ENCODE measurements around the gene PSTPIP2.
A peak's percentile ranks its signal among the peaks of the same experiment; 100 is the strongest.
"Not testable (repeated sequence)": the region's sequence is repeated elsewhere in the genome, so short reads cannot be mapped to it uniquely, and the experiment has no call there.

Gene PSTPIP2

GRCh38 chr18:46095532-46095931 is 23.5 kb upstream of the PSTPIP2 start:
- Histone ChIP-seq H3K36me3 (ENCODE audit: insufficient read depth, low read length) (peaks cover 28% of the 10 kb centered on the region), H3K4me2 (ENCODE audit: low read length) (peak overlapping the region; percentile 87), H3K9ac (ENCODE audit: low read depth, low read length) (no peak overlapping the region), H3K4me3 (ENCODE audit: low read length) (no peak overlapping the region), H3K27me3 (ENCODE audit: control insufficient read depth, insufficient read depth, low read length) (no peaks in the 10 kb centered on the region), H3K4me1 (ENCODE audit: control insufficient read depth, insufficient read depth, low read length) (peaks cover 9% of the 10 kb centered on the region), H3K9me3 (replicated peaks; ENCODE audit: low read length) (no peaks in the 10 kb centered on the region)

- peaks cover 82% of the 10 kb centered on the region for H3K36me3 ChIP-seq (ENCODE audit: insufficient read depth, low read length)
- not testable (repeated sequence) for H3K9ac ChIP-seq (ENCODE audit: low read depth, low read length)
These were observed 16.4 kb upstream of the PSTPIP2 start for GRCh38 chr18:46088501-46088900.

DNA sequence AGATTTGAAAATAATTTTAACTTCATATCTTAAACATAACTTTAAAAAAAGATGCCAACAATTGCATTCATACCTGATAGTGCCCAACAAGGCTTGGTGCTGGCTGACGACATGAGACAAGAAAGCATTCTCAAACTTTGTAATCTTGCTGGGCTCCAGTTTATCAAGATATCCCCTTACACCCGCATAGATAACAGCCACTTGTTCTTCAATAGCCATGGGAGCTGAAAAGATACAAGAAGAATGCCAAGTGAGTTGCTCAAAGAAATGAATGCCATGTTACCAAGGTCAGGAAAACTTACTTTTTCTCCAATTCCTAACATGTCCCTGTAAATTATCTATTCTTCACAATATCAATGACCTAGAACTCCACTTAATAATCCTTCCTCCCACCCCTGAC is 12.4 kb upstream of the PSTPIP2 start:
- no peak overlapping the region for H3K9ac ChIP-seq (ENCODE audit: low read depth, low read length)
- no peaks in the 10 kb centered on the region for H3K27me3 ChIP-seq (ENCODE audit: control insufficient read depth, insufficient read depth, low read length)
- H3K9me3 ChIP-seq (replicated peaks; ENCODE audit: low read length) = no peaks in the 10 kb centered on the region
- H3K4me2 ChIP-seq (ENCODE audit: low read length) = no peak overlapping the region
- H3K4me3 ChIP-seq (ENCODE audit: low read length) = no peak overlapping the region
- H3K36me3 ChIP-seq (ENCODE audit: insufficient read depth, low read length) = peaks cover 84% of the 10 kb centered on the region
- H3K4me1 ChIP-seq (ENCODE audit: control insufficient read depth, insufficient read depth, low read length) = no peaks in the 10 kb centered on the region

More at GRCh38 chr18:46088501-46088900, 16.4 kb upstream of the PSTPIP2 start:
- not testable (repeated sequence) for H3K27me3 ChIP-seq (ENCODE audit: control insufficient read depth, insufficient read depth, low read length); H3K4me1 ChIP-seq (ENCODE audit: control insufficient read depth, insufficient read depth, low read length); H3K4me2 ChIP-seq (ENCODE audit: low read length); H3K9me3 ChIP-seq (replicated peaks; ENCODE audit: low read length); H3K4me3 ChIP-seq (ENCODE audit: low read length)

DNA sequence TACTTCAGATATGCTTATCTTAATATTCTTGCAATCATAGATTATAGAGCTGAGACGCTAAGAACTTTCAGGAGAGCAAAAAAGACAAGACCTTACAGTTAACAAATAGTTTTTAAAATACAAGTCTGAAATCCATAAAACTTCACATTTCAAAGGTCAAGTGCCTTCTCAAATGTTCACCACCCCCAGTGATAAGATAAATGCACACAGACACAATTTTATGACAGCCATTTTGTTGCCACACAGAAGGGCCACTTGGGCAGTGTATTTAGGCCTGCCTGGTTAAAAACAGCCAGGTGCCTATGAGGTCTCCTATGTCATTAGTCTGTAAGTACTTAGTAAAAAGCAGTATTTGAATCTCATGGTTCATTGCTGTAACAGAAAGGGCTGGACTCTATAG is 8.1 kb upstream of the PSTPIP2 start:
- Histone ChIP-seq H3K9me3 (replicated peaks; ENCODE audit: low read length) (no peaks in the 10 kb centered on the region), H3K36me3 (ENCODE audit: insufficient read depth, low read length) (peaks cover 62% of the 10 kb centered on the region), H3K4me1 (ENCODE audit: control insufficient read depth, insufficient read depth, low read length) (no peaks in the 10 kb centered on the region), H3K4me2 (ENCODE audit: low read length) (no peak overlapping the region), H3K9ac (ENCODE audit: low read depth, low read length) (no peak overlapping the region), H3K4me3 (ENCODE audit: low read length) (no peak overlapping the region), H3K27me3 (ENCODE audit: control insufficient read depth, insufficient read depth, low read length) (no peaks in the 10 kb centered on the region)

DNA sequence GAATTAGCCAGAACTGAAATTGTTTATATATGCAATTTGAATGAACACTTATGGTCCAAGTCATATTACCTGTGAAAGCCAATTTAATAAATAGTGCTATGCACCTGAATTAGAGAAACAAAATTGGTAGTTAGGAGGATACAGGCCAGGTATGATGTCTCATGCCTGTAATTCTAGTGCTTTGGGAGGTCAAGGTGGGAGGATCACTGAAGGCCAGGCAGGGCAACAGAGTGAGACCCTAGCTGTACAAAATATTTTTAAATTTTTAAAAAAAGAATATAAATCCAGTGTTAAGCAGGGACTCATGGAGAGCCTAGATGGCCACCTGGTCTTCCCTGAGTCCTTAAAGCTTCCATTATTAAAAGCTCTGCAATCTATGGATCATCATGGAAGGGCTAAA is 7.3 kb upstream of the PSTPIP2 start:
- Histone ChIP-seq H3K36me3 (ENCODE audit: insufficient read depth, low read length) (peaks cover 55% of the 10 kb centered on the region), H3K9me3 (replicated peaks; ENCODE audit: low read length) (no peaks in the 10 kb centered on the region), H3K9ac (ENCODE audit: low read depth, low read length) (no peak overlapping the region), H3K4me1 (ENCODE audit: control insufficient read depth, insufficient read depth, low read length) (no peaks in the 10 kb centered on the region), H3K4me2 (ENCODE audit: low read length) (no peak overlapping the region), H3K4me3 (ENCODE audit: low read length) (no peak overlapping the region), H3K27me3 (ENCODE audit: control insufficient read depth, insufficient read depth, low read length) (no peaks in the 10 kb centered on the region)

DNA sequence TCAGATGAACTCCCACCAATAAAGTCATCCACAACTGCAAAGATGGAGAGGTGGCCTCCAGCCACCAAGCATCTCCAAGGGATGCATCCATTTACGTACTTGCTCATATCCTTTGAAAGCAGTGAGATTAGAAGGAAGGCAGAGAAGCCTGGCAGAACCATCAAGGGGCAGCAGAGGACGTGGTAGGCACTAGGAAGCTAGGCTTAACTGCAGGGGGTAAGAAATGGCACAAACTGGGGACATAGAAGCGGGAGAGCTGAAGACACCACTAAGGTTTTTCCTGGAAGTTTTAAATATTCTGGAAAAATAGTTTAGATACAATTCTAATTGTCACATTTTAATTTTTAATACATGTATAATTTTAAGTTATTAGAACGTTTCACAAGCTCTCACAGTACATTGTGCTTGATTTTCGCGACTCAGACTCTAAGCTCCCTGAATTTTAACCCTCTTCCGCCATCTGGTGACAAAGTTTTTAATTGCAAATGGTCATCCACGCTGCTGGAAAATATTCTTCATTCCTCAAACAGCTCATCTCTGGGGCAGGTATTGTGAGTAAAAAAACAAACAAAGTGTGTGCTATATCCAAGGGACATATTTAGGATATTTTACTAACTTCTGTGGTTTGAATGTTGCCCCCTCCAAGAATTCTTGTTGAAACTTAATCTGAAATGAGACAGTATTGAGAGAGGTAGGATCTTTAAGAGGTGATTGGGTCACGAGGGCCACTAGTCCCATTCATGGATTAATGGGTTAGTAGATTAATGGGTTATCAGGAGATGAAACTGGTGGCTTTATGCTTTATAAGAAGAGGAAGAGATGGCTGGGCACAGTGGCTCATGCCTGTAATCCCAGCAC is 1.6 kb upstream of the PSTPIP2 start:
- Histone ChIP-seq H3K4me3 (ENCODE audit: low read length) (no peak overlapping the region), H3K27me3 (ENCODE audit: control insufficient read depth, insufficient read depth, low read length) (no peaks in the 10 kb centered on the region), H3K9me3 (replicated peaks; ENCODE audit: low read length) (no peaks in the 10 kb centered on the region), H3K4me1 (ENCODE audit: control insufficient read depth, insufficient read depth, low read length) (peaks cover 18% of the 10 kb centered on the region), H3K4me2 (ENCODE audit: low read length) (peak overlapping the region; percentile 13), H3K36me3 (ENCODE audit: insufficient read depth, low read length) (peaks cover 10% of the 10 kb centered on the region), H3K9ac (ENCODE audit: low read depth, low read length) (no peak overlapping the region)

DNA sequence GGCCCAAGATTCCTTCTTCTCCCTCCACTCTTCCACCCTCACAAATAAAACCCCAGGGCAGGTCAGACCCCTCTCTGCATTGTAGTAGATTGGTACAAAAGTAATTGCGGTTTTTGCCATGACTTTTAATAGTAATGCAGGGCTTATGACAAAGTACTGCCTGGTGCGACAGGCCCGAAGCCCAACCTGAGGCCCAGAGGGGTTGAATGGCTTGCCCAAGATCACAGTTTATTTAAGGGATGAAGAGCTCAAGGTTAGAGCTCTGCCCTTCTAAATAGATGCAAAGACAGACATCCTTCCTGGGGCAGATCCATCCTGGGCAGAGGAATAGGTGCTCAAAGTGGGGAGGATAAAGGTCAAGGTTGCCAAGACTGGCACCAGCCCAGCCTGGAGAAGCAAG is 899 bp upstream of the PSTPIP2 start:
- Histone ChIP-seq H3K9ac (ENCODE audit: low read depth, low read length) (no peak overlapping the region), H3K36me3 (ENCODE audit: insufficient read depth, low read length) (peaks cover 8% of the 10 kb centered on the region), H3K4me3 (ENCODE audit: low read length) (no peak overlapping the region), H3K9me3 (replicated peaks; ENCODE audit: low read length) (no peaks in the 10 kb centered on the region), H3K4me1 (ENCODE audit: control insufficient read depth, insufficient read depth, low read length) (peaks cover 18% of the 10 kb centered on the region), H3K4me2 (ENCODE audit: low read length) (no peak overlapping the region), H3K27me3 (ENCODE audit: control insufficient read depth, insufficient read depth, low read length) (no peaks in the 10 kb centered on the region)

GRCh38 chr18:46072376-46072867 is 362 bp upstream of the PSTPIP2 start:
- Histone ChIP-seq H3K9me3 (replicated peaks; ENCODE audit: low read length) (no peaks in the 10 kb centered on the region), H3K9ac (ENCODE audit: low read depth, low read length) (peak overlapping the region; percentile 82), H3K36me3 (ENCODE audit: insufficient read depth, low read length) (peaks cover 3% of the 10 kb centered on the region), H3K4me1 (ENCODE audit: control insufficient read depth, insufficient read depth, low read length) (peaks cover 18% of the 10 kb centered on the region), H3K4me2 (ENCODE audit: low read length) (peak overlapping the region; percentile 92), H3K27me3 (ENCODE audit: control insufficient read depth, insufficient read depth, low read length) (no peaks in the 10 kb centered on the region), H3K4me3 (ENCODE audit: low read length) (peak overlapping the region; percentile 85)

DNA sequence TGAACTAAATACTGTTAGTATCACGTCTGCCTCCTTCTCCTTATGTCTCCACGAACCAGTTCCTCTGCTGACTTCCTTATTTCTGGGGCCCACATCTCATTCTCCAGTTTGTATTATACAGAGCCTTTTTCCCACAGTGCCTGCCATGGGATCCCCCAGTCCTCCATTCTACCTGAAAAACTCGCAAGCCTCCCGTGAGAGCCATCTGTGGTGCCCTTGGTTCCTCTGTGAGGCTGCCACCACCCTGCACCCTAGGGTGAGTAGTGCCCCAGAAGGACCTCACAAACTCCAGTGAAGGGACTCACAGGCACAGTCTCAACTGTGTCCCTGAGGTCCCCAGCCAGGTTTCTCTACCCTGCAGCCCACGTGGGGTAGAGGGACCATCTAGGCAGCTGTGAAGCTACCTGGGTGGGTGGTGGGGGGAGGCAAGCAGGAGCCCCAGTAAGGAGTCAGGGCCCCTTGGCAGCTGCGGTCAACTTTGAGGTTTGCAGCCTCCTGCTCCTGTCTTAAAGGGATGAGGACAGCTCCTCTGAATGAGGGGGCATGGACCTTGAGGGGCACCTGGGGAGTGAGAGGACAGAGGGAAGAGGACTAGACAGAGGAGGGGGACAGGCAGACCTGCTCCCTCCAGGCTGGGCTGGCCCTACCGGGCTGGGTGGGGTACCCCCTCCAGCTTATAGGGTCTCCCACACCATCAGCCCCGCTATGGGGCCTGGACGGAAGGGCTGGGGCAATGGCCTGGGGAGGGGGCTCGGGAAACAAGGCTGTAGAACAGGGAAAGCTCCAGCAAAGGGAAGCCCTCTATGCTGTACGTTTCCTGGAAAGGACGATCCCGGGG is 1.0 kb downstream of the PSTPIP2 start:
- H3K36me3 ChIP-seq (ENCODE audit: insufficient read depth, low read length) = no peaks in the 10 kb centered on the region
- H3K27me3 ChIP-seq (ENCODE audit: control insufficient read depth, insufficient read depth, low read length) = no peaks in the 10 kb centered on the region
- H3K9ac ChIP-seq (ENCODE audit: low read depth, low read length) = peak overlapping the region; percentile 82
- H3K9me3 ChIP-seq (replicated peaks; ENCODE audit: low read length) = no peaks in the 10 kb centered on the region
- H3K4me1 ChIP-seq (ENCODE audit: control insufficient read depth, insufficient read depth, low read length) = peaks cover 18% of the 10 kb centered on the region
- peak overlapping the region; percentile 85 for H3K4me3 ChIP-seq (ENCODE audit: low read length)
- H3K4me2 ChIP-seq (ENCODE audit: low read length) = peak overlapping the region; percentile 92

DNA sequence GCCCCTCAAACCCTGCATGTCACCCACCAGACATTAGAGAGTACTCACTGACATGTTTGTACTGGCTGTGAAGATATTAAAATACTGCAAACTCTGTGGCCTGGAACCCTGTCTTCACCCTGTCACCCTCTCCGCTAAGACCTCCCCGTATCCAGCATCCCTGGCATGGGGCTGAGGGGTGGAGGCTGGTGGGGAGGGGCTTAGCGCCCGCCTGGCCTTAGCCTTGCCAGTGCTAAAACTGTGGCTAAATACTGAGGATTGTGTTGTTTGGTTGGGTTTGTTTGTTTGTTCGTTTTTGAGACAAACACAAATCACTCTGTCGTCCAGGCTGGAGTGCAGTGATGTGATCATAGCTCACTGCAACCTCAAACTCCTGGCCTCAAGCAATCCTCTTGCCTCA is 1.8 kb downstream of the PSTPIP2 start:
- H3K4me1 ChIP-seq (ENCODE audit: control insufficient read depth, insufficient read depth, low read length) = peaks cover 18% of the 10 kb centered on the region
- no peaks in the 10 kb centered on the region for H3K36me3 ChIP-seq (ENCODE audit: insufficient read depth, low read length)

DNA sequence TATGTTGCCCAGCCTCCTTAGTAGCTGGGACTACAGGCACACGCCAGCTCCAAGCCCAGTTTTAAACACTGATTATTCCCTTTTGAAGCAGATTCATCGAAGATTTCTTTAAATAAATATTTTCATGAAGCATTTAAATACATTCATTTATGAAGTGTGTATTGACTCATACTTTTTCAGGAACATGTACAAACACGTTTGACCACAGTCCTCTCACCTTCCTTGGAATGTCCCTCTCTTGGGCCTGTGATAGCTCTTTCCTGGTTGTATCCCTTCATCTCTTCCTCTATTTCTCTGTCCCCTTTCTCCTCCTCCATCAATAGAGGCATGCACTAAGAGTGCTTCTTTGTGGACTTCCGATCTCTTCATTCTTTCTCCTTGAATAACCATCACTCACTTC is 2.5 kb downstream of the PSTPIP2 start:
- Histone ChIP-seq H3K4me3 (ENCODE audit: low read length) (no peak overlapping the region), H3K4me2 (ENCODE audit: low read length) (no peak overlapping the region)

More for the DNA sequence above, 1.8 kb downstream of the PSTPIP2 start:
- H3K9ac ChIP-seq (ENCODE audit: low read depth, low read length) = no peak overlapping the region
- H3K27me3 ChIP-seq (ENCODE audit: control insufficient read depth, insufficient read depth, low read length) = no peaks in the 10 kb centered on the region
- no peak overlapping the region for H3K4me2 ChIP-seq (ENCODE audit: low read length)
- H3K4me3 ChIP-seq (ENCODE audit: low read length) = no peak overlapping the region
- no peaks in the 10 kb centered on the region for H3K9me3 ChIP-seq (replicated peaks; ENCODE audit: low read length)

More for the DNA sequence above, 2.5 kb downstream of the PSTPIP2 start:
- H3K9ac ChIP-seq (ENCODE audit: low read depth, low read length) = no peak overlapping the region
- H3K27me3 ChIP-seq (ENCODE audit: control insufficient read depth, insufficient read depth, low read length) = no peaks in the 10 kb centered on the region
- no peaks in the 10 kb centered on the region for H3K36me3 ChIP-seq (ENCODE audit: insufficient read depth, low read length)
- H3K9me3 ChIP-seq (replicated peaks; ENCODE audit: low read length) = no peaks in the 10 kb centered on the region
- peaks cover 18% of the 10 kb centered on the region for H3K4me1 ChIP-seq (ENCODE audit: control insufficient read depth, insufficient read depth, low read length)

Measured in skeletal muscle satellite cell (primary cell).